Stomach (tissue), 4 donors: ENCODE results near the gene TSPYL6.

ENCODE experiments used
- CTCF ChIP-seq, 7 experiments: fragments of 450-650 bp in 4 of 7; fragments of 200-600 bp in 3 of 7; sonication (generic) in 3 of 7; IDR thresholded peaks; one replicate each; pipeline ENCODE4 v1.5.1; 2016 to 2019; ENCODE audit warnings: antibody characterized with exemption in 7 of 7, control low read depth in 2 of 7, mild to moderate bottlenecking in 1 of 7
- POLR2A ChIP-seq, 4 donors: fragments of 450-650 bp; IDR thresholded peaks; one replicate each; pipeline ENCODE4 v1.6.1; 2016; ENCODE audit warnings: antibody characterized with exemption in 4 of 4, control low read depth in 2 of 4, mild to moderate bottlenecking in 1 of 4, moderate library complexity in 1 of 4

- TF ChIP-seq CTCF (IDR thresholded peaks at IDR 0.05) (no peak), POLR2A (IDR thresholded peaks at IDR 0.05) (no peak)
Observed at GRCh38 chr2:54209379-54209778, 46.6 kb downstream of the TSPYL6 start.
